GM10248 (cell line): Measurements from ENCODE around the gene OR51E1.

ENCODE experiments used
- CTCF ChIA-PET: fragments of 300-600 bp; sonication (Branson Sonifier 250); formaldehyde crosslinking; extraction: SDS; loops from one replicate; lab custom pipeline; 2021; ENCODE audit warnings: antibody characterized with exemption; lab: Yijun Ruan, JAX
- POLR2A ChIA-PET: fragments of 350-650 bp; sonication (Branson Sonifier 250); formaldehyde crosslinking; extraction: SDS; loops from one replicate; lab custom pipeline; 2020; ENCODE audit warnings: antibody characterized with exemption; lab: Yijun Ruan, JAX
- DNase-seq: peaks from one replicate; pipeline ENCODE4 v3.0.0; 2012; ENCODE audit errors: extremely low spot score
- TF ChIP-seq, protein P1 (sequence below): IDR thresholded peaks from 2 replicates; pipeline ENCODE4 v1.5.1; 2012; ENCODE audit warnings: mild to moderate bottlenecking, low read depth; ENCODE audit errors: extremely low read depth, missing control alignments, control extremely low read depth

OR51E1 gene

DNA sequence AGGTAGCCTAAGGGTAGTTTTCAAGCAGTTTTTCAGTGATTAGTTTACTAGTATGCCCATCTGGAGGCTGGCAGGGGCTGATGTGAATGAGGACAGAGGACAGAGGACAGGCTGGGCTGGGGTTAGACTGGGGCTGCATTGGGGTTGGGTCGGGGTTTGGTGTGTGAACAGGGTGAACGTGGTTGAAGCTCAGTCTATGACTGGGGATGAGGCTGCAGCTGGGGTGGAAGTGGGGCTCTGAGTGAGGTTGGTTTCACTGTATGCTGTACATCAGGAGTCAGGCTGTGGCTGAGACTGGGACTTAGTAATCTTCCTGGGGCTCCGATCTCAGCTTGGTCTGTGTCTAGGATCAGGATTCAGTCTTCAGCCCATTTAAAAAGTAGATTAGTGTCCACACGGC, 451 bp downstream of the OR51E1 start:
- no peak for DNase-seq
- ChIA-PET POLR2A (no interaction called here), CTCF (interaction anchor here (0.8 kb wide), 1 partner anchor 18 kb away, joined by 3 read pairs; no protein-coding TSS in a partner anchor)
- TF ChIP-seq, protein P1, sequence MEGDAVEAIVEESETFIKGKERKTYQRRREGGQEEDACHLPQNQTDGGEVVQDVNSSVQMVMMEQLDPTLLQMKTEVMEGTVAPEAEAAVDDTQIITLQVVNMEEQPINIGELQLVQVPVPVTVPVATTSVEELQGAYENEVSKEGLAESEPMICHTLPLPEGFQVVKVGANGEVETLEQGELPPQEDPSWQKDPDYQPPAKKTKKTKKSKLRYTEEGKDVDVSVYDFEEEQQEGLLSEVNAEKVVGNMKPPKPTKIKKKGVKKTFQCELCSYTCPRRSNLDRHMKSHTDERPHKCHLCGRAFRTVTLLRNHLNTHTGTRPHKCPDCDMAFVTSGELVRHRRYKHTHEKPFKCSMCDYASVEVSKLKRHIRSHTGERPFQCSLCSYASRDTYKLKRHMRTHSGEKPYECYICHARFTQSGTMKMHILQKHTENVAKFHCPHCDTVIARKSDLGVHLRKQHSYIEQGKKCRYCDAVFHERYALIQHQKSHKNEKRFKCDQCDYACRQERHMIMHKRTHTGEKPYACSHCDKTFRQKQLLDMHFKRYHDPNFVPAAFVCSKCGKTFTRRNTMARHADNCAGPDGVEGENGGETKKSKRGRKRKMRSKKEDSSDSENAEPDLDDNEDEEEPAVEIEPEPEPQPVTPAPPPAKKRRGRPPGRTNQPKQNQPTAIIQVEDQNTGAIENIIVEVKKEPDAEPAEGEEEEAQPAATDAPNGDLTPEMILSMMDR, result no peak

DNA sequence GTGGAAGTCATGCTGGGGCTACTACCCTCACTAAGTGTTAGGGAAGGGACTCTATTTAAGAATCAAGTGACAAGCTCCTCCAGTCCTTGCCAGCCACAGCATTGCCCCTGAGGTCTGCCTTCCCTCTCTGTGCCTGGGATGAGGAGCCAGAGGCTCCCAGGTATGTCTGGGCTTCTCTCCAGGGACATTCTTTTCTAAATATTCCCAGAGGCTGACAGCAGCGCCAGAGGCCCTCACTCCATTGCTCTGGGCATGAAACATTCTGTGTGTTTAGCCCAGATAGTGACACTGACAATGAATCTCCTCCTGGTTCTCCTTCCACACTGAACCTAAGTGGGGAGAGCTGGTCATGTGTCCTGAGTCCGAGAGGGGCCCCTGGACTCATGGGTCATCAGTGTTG, 2.2 kb downstream of the OR51E1 start:
- POLR2A ChIA-PET, result no interaction called here
- CTCF ChIA-PET, result interaction anchor here (1.2 to 3.3 kb wide), 2 partner anchors 9 to 285 kb away, joined by 3 to 26 read pairs; partner anchors contain the start of gene OR51D1
- TF ChIP-seq, protein P1, result no peak
- DNase-seq, result no peak

DNA sequence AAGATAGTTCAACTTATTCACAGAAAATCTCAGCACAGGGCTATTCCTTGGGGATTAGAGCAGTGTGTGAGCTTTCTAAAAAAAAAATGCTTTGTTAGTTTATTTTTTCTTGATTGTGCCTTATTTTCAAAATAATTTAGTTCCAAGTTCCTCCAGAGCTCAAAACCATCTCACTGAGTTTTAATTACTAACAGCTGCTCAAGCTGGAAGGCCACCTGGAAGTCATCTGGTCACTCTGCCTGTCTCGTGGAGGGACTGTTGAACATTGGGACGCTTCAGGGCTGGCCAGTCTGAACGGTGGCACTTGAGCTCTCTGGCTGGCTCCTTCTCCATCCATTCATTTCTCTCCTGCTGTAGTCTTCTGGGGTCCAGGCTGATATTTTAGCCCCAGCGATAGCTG, 4.0 kb downstream of the OR51E1 start:
- ChIA-PET POLR2A (interaction anchor here (0.6 kb wide), 1 partner anchor 93 kb away, joined by 3 read pairs; no protein-coding TSS in a partner anchor), CTCF (interaction anchor here (3.3 kb wide), 1 partner anchor 11 kb away, joined by 26 read pairs; the partner anchor contains the start of gene OR51D1)
- no peak for DNase-seq
- TF ChIP-seq, protein P1, result no peak

DNA sequence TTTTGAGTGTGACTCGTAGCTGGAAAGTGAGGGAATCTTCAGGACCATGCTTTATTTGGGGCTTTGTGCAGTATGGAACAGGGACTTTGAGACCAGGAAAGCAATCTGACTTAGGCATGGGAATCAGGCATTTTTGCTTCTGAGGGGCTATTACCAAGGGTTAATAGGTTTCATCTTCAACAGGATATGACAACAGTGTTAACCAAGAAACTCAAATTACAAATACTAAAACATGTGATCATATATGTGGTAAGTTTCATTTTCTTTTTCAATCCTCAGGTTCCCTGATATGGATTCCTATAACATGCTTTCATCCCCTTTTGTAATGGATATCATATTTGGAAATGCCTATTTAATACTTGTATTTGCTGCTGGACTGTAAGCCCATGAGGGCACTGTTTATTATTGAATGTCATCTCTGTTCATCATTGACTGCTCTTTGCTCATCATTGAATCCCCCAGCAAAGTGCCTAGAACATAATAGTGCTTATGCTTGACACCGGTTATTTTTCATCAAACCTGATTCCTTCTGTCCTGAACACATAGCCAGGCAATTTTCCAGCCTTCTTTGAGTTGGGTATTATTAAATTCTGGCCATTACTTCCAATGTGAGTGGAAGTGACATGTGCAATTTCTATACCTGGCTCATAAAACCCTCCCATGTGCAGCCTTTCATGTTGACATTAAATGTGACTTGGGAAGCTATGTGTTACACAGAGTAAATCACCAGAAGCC, 11.0 kb downstream of the OR51E1 start:
- DNase-seq, result no peak
- TF ChIP-seq, protein P1, result no peak
- CTCF ChIA-PET, result no interaction called here
- POLR2A ChIA-PET, result no interaction called here

DNA sequence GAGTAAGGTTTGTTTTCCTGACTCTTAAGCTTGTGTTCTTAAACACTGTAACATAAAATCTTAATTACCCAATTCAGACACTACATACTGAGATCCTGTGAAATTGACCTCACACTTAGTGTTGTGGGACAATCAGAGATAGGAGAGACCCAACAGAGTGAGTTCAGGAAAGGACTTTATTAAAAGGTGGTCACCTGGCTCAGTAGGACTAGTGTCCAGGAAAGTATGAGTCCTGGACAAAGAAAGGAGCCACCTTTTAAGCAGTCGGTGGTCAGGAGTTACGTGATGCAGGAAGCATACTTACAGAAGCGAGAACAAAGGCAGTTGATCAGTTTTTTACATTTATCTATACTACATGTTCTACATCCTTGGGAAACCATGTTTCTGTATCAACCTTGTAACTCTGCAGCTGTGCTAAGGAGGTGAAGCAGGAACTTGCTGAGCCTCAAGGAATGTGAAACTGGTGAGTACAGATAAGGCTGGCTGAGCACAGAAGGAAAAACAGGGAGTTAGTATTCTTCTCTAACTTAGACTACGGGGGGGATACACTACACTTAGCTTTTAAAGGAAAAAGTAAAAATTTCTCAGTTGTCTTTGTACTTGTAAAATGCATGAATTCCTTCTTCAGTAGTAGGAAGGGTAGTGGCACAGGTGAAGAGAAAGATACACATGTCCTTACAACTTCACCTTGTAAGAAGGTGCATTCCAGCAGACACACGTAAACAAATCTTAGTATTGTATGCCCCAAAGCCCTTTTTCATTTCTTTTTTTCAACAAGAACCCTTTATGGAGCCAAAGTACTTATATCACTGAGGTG, 15.1 kb downstream of the OR51E1 start:
- TF ChIP-seq, protein P1, result no peak
- ChIA-PET CTCF (interaction anchor here (1.5 to 2.3 kb wide), 2 partner anchors 13 to 22 kb away, joined by 3 to 10 read pairs; partner anchors contain the start of gene OR51D1), POLR2A (no interaction called here)
- DNase-seq, result no peak

DNA sequence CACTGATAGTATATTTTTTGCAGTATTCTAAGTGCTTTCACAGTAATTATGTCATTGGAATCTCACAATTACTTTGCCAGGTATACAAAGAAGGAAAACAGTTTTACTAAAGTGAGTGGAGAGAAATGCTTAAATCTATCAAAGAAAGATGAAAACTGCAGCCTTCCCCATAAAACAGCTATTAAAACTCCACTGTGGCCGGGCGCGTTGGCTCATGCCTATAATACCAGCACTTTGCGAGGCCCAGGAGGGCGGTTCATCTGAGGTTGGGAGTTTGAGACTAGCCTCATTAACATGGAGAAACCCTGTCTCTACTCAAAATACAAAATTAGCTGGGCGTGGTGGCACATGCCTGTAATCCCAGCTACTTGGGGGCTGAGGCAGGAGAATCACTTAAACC, 19.1 kb downstream of the OR51E1 start:
- ChIA-PET POLR2A (no interaction called here), CTCF (interaction anchor here (0.9 kb wide), 1 partner anchor 18 kb away, joined by 3 read pairs; no protein-coding TSS in a partner anchor)
- DNase-seq, result no peak
- TF ChIP-seq, protein P1, result no peak
